8988T (cell line): ENCODE data around the gene TTC17.
"Not testable (repeated sequence)": the region's sequence is repeated elsewhere in the genome, so short reads cannot be mapped to it uniquely, and the experiment has no call there.

Experiments used
- DNase-seq: peaks from one replicate; pipeline ENCODE4 v3.0.0; 2011

The TTC17 gene

GRCh38 chr11:43393765-43394355 is 35.1 kb downstream of the TTC17 start:
- no peak for DNase-seq

- no peak for DNase-seq
These were observed 37.9 kb downstream of the TTC17 start for GRCh38 chr11:43396617-43397016.

- no peak for DNase-seq
These were observed 38.5 kb downstream of the TTC17 start for GRCh38 chr11:43397251-43397650.

GRCh38 chr11:43399983-43400630 is 41.4 kb downstream of the TTC17 start:
- no peak for DNase-seq

GRCh38 chr11:43401252-43401651 is 42.5 kb downstream of the TTC17 start:
- DNase-seq: no peak

GRCh38 chr11:43401811-43402210 is 43.1 kb downstream of the TTC17 start:
- DNase-seq: not testable (repeated sequence)

- DNase-seq: no peak
These were observed 44.9 kb downstream of the TTC17 start for GRCh38 chr11:43403357-43404231.

GRCh38 chr11:43404406-43404805 is 45.7 kb downstream of the TTC17 start:
- DNase-seq: no peak

GRCh38 chr11:43404836-43405479 is 46.2 kb downstream of the TTC17 start:
- no peak for DNase-seq

GRCh38 chr11:43408277-43408676 is 49.6 kb downstream of the TTC17 start:
- DNase-seq: no peak

- DNase-seq: no peak
These were observed 51.7 kb downstream of the TTC17 start for GRCh38 chr11:43410394-43410793.

GRCh38 chr11:43418197-43418596 is 59.5 kb downstream of the TTC17 start:
- DNase-seq: no peak

- DNase-seq: no peak
These were observed 60.7 kb downstream of the TTC17 start for GRCh38 chr11:43419460-43419859.

GRCh38 chr11:43427971-43428370 is 69.3 kb downstream of the TTC17 start:
- DNase-seq: no peak

- DNase-seq: not testable (repeated sequence)
These were observed 72.2 kb downstream of the TTC17 start for GRCh38 chr11:43430916-43431315.

GRCh38 chr11:43434893-43435292 is 76.2 kb downstream of the TTC17 start:
- DNase-seq: no peak

- no peak for DNase-seq
These were observed 81.8 kb downstream of the TTC17 start for GRCh38 chr11:43440486-43440885.

- no peak for DNase-seq
These were observed 85.1 kb downstream of the TTC17 start for GRCh38 chr11:43443811-43444210.

- no peak for DNase-seq
These were observed 88.4 kb downstream of the TTC17 start for GRCh38 chr11:43447151-43447550.

GRCh38 chr11:43458486-43458885 is 99.8 kb downstream of the TTC17 start:
- DNase-seq: no peak

GRCh38 chr11:43459246-43459645 is 100.5 kb downstream of the TTC17 start:
- DNase-seq: no peak

- DNase-seq: no peak
These were observed 103.6 kb downstream of the TTC17 start for GRCh38 chr11:43462359-43462758.

- DNase-seq: no peak
These were observed 109.2 kb downstream of the TTC17 start for GRCh38 chr11:43467958-43468357.
